Ascending aorta (tissue), 2 donors: ENCODE measurements around the gene CCDC178. TPM values are rescaled to one million over a fixed set of nuclear protein-coding genes. Genes with fewer than 3 reads are reported as not detected.
"Not testable (repeated sequence)": the region's sequence is repeated elsewhere in the genome, so short reads cannot be mapped to it uniquely, and the experiment has no call there.

Source experiments
- DNase-seq, 2 donors: peaks; one replicate each; pipeline ENCODE4 v3.0.0-alpha.2; 2019; ENCODE audit warnings: low spot score in 2 of 2
- H3K27ac ChIP-seq, 2 donors: fragments of 200-600 bp; sonication (generic); one replicate each; pipeline ENCODE4 v1.5.1; 2016 to 2017; ENCODE audit warnings: mild to moderate bottlenecking in 1 of 2
- H3K27me3 ChIP-seq: fragments of 200-600 bp; sonication (generic); one replicate; pipeline ENCODE4 v1.5.1; 2017
- H3K36me3 ChIP-seq, 2 donors: fragments of 200-600 bp; sonication (generic); one replicate each; pipeline ENCODE4 v1.5.1; 2016
- H3K4me1 ChIP-seq, 2 donors: fragments of 200-600 bp; sonication (generic); one replicate each; pipeline ENCODE4 v1.5.1; 2016 to 2017; ENCODE audit warnings: mild to moderate bottlenecking in 1 of 2
- H3K4me3 ChIP-seq, 2 donors: fragments of 200-600 bp; sonication (generic); one replicate each; pipeline ENCODE4 v1.5.1; 2016 to 2017; ENCODE audit warnings: mild to moderate bottlenecking in 1 of 2
- H3K9me3 ChIP-seq, 2 donors: fragments of 200-600 bp; sonication (generic); one replicate each; pipeline ENCODE4 v1.5.1; 2016
- CTCF ChIP-seq, 3 experiments: fragments of 200-600 bp in 2 of 3; fragments of 450-650 bp in 1 of 3; sonication (generic) in 2 of 3; IDR thresholded peaks; one replicate each; pipeline ENCODE4 v1.5.1; 2016 to 2019; ENCODE audit warnings: antibody characterized with exemption in 3 of 3, mild to moderate bottlenecking in 1 of 3, moderate library complexity in 1 of 3
- intact Hi-C: fragments of 100-400 bp; cut with DNase I; formaldehyde crosslinking; loops from one replicate; pipeline ENCODE4 v1.15.1; 2023
- total RNA-seq: library from RNA; depleted of rRNA; stranded (reverse); fragments of >200 nt; gene quantifications from one replicate; pipeline ENCODE4 v1.1.0, GENCODE V29; 2016

CCDC178 gene
- total RNA-seq, 1 donor from 2014 or later: not detected

- no peak for DNase-seq
- H3K27ac ChIP-seq: no peak overlapping the region
- H3K36me3 ChIP-seq: no peaks in the 10 kb centered on the region
- H3K27me3 ChIP-seq: no peaks in the 10 kb centered on the region
- intact Hi-C loops: no loop called here
- H3K9me3 ChIP-seq: no peaks in the 10 kb centered on the region
- TF ChIP-seq CTCF (IDR thresholded peaks at IDR 0.05): no peak
- no peak overlapping the region for H3K4me3 ChIP-seq
- H3K4me1 ChIP-seq: no peaks in the 10 kb centered on the region
Observed at GRCh38 chr18:32968248-32968647, 472.3 kb downstream of the CCDC178 start.

- Histone ChIP-seq H3K4me3 (no peak overlapping the region), H3K9me3 (no peaks in the 10 kb centered on the region), H3K4me1 (no peaks in the 10 kb centered on the region), H3K27ac (no peak overlapping the region), H3K27me3 (no peaks in the 10 kb centered on the region), H3K36me3 (no peaks in the 10 kb centered on the region)
- no peak for TF ChIP-seq CTCF (IDR thresholded peaks at IDR 0.05)
- no peak for DNase-seq
- intact Hi-C loops: no loop called here
Observed at GRCh38 chr18:32966141-32966540, 474.4 kb downstream of the CCDC178 start.

- TF ChIP-seq CTCF (IDR thresholded peaks at IDR 0.05): no peak
- intact Hi-C loops: no loop called here
Observed at GRCh38 chr18:32961538-32961937, 479.0 kb downstream of the CCDC178 start.

GRCh38 chr18:32958746-32959145 is 481.8 kb downstream of the CCDC178 start:
- intact Hi-C loops: no loop called here

More at GRCh38 chr18:32961538-32961937, 479.0 kb downstream of the CCDC178 start:
- Histone ChIP-seq H3K36me3 (no peaks in the 10 kb centered on the region), H3K27me3 (no peaks in the 10 kb centered on the region), H3K27ac (no peak overlapping the region), H3K4me1 (no peaks in the 10 kb centered on the region), H3K4me3 (no peak overlapping the region), H3K9me3 (no peaks in the 10 kb centered on the region)
- DNase-seq: no peak

GRCh38 chr18:32956591-32957315 is 483.8 kb downstream of the CCDC178 start:
- Histone ChIP-seq H3K9me3 (no peaks in the 10 kb centered on the region), H3K4me1 (no peaks in the 10 kb centered on the region), H3K27ac (no peak overlapping the region), H3K4me3 (no peak overlapping the region), H3K36me3 (no peaks in the 10 kb centered on the region), H3K27me3 (no peaks in the 10 kb centered on the region)
- DNase-seq: no peak
- intact Hi-C loops: no loop called here
- no peak for TF ChIP-seq CTCF (IDR thresholded peaks at IDR 0.05)

More at GRCh38 chr18:32958746-32959145, 481.8 kb downstream of the CCDC178 start:
- TF ChIP-seq CTCF (IDR thresholded peaks at IDR 0.05): no peak
- Histone ChIP-seq H3K27me3 (no peaks in the 10 kb centered on the region), H3K4me1 (no peaks in the 10 kb centered on the region), H3K4me3 (no peak overlapping the region), H3K9me3 (no peaks in the 10 kb centered on the region), H3K27ac (no peak overlapping the region), H3K36me3 (no peaks in the 10 kb centered on the region)
- no peak for DNase-seq

- H3K36me3 ChIP-seq, H3K4me1 ChIP-seq, intact Hi-C loops, H3K27me3 ChIP-seq, H3K27ac ChIP-seq, DNase-seq, H3K9me3 ChIP-seq, H3K4me3 ChIP-seq: not testable (repeated sequence)
Observed at GRCh38 chr18:32952318-32952717, 488.2 kb downstream of the CCDC178 start.
